ENCODE results near the gene SLC5A6. TPM values are rescaled to one million over a fixed set of nuclear protein-coding genes. Genes with fewer than 3 reads are reported as not detected.

Gene SLC5A6
- total and polyA plus RNA-seq, 2 of the 4 experiments (the other 2 are of a cell fraction) = 28.8 to 34.2 TPM

DNA sequence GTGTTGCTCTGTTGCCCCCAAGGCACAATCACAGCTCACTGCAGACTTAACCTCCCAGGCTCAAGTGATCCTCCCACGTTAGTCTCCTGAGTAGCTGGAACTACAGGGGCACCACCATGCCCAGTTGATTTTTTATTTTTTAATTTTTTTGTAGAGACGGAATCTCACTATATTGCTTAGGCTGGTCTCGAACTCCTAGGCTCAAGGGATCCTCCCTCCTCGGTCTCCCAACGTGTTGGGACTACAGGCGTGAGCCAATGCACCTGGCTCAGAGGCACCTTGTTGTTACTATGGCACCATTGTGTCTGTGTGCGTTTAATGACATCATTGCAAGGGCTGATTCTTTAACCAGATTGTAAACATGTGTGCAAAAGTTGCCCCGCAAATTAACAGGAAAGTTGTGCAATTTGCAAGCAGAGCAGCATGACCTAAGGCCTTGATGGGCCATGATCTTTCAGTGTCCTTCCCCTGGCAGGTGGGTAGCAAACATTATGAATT is 40.7 kb downstream of the SLC5A6 start:
- no peak overlapping the region for H2BK20ac ChIP-seq (ENCODE audit: low read depth, low read length)
- no TSS peak for BruUV-seq (replicated peaks)
- H4K5ac ChIP-seq (ENCODE audit: low read depth, low read length) = no peak overlapping the region
- no peak for ATAC-seq (ENCODE audit: low read depth)
- TF ChIP-seq MAZ (IDR thresholded peaks at IDR 0.05; ENCODE audit: borderline replicate concordance, low read depth, low read length) (no peak), CEBPB (IDR thresholded peaks at IDR 0.05; ENCODE audit: low read depth, low read length) (peak; percentile 33; the same call in 1 of the 2 replicates)
- H3K36me3 ChIP-seq (ENCODE audit: control insufficient read depth, insufficient read depth, low read length) = no peaks in the 10 kb centered on the region
- no peaks in the 10 kb centered on the region for H3K4me1 ChIP-seq (ENCODE audit: control insufficient read depth, insufficient read depth, low read length)
- no peak overlapping the region for H2BK5ac ChIP-seq (ENCODE audit: low read depth, low read length, poor library complexity, severe bottlenecking)
- H3K4ac ChIP-seq (ENCODE audit: low read depth, low read length) = no peak overlapping the region
- intact Hi-C loops (cut with micrococcal nuclease) = no loop called here
- no peak overlapping the region for H3K56ac ChIP-seq (ENCODE audit: extremely low read depth, insufficient read depth, low read length)
- H3K27me3 ChIP-seq (ENCODE audit: control insufficient read depth, insufficient read depth, low read length) = peaks cover 62% of the 10 kb centered on the region
- H3K79me1 ChIP-seq (ENCODE audit: low read depth in 1 of 2, low read length in 2 of 2) = no peaks in the 10 kb centered on the region
- no peak overlapping the region for H3K4me3 ChIP-seq (ENCODE audit: insufficient read depth, low read depth, low read length)
- no peaks in the 10 kb centered on the region for H3K9me3 ChIP-seq (ENCODE audit: control insufficient read depth, insufficient read depth, low read length)
- no peak overlapping the region for H3K18ac ChIP-seq (ENCODE audit: low read depth, low read length)
- no peaks in the 10 kb centered on the region for H3K9me1 ChIP-seq (ENCODE audit: insufficient read depth, low read length)
- no peak overlapping the region for H3K9ac ChIP-seq (ENCODE audit: low read depth, low read length)
- H2BK120ac ChIP-seq (ENCODE audit: low read depth, low read length) = no peak overlapping the region
- no peak overlapping the region for H4K8ac ChIP-seq (ENCODE audit: low read depth in 2 of 2, low read length in 2 of 2)
- no peak overlapping the region for H3K4me2 ChIP-seq (ENCODE audit: low read depth, low read length)
- H2AK9ac ChIP-seq (replicated peaks; ENCODE audit: low read depth, low read length, poor library complexity) = no peak overlapping the region
- WGBS, 2 experiments (ENCODE audit: extremely low coverage in 2 of 2, insufficient read length in 1 of 2) = 80% methylated on average over 2 of the region's 8 CpGs; no CpG with 5 or more reads in 1 of the 2 experiments
- H2AFZ ChIP-seq (replicated peaks; ENCODE audit: low read length, poor library complexity) = no peak overlapping the region
- H4K20me1 ChIP-seq (ENCODE audit: insufficient read depth, low read length) = no peaks in the 10 kb centered on the region
- dilution Hi-C loops (cut with HindIII; ENCODE audit: low sequenced_read_pairs, unreplicated experiment) = no loop called here
- H2AK5ac ChIP-seq (ENCODE audit: low read depth, low read length) = no peak overlapping the region
- 0 out of 2 replicates have a peak overlapping the region, but pooled peaks have one; percentile 44 for H3K23ac ChIP-seq (ENCODE audit: low read depth, low read length)
- H3K14ac ChIP-seq (replicated peaks; ENCODE audit: low read depth, low read length) = no peak overlapping the region
- no peak overlapping the region for H2BK15ac ChIP-seq (ENCODE audit: low read depth, low read length)
- ChIA-PET CTCF (no interaction called here), POLR2A (ENCODE audit: unreplicated experiment) (no interaction called here)
- no peak overlapping the region for H3K27ac ChIP-seq (ENCODE audit: insufficient read depth, low read length)
- no peak overlapping the region for H4K91ac ChIP-seq (ENCODE audit: insufficient read depth, low read depth, low read length)
- in situ Hi-C loops (cut with MboI; ENCODE audit: low sequenced_read_pairs) = no loop called here
- DNase-seq = no peak

Measured in IMR-90 (cell line).